ENCODE measurements around the gene METTL25.
A peak's percentile ranks its signal among the peaks of the same experiment; 100 is the strongest.

Gene METTL25

DNA sequence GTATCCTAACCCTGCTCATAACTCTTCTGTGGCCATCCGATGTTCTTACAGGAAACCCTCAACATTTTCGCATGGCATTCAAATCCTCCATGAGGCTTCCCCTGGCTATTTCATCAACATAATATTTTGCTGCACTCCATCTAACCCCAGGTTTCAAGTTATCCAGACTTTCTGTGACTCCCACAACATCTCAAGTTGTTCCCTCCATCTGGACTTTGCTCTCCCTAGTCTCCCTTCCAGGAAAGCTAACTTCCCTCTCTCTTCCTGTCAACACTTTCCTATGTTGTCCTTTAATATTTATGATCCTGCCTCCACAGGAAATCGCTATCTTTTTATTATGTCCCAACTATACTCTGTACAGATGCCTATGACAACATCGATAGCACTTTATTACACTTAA, 146.1 kb downstream of the METTL25 start:
- DNase-seq (ENCODE audit: low read depth) = no peak
- TF ChIP-seq, protein P1, sequence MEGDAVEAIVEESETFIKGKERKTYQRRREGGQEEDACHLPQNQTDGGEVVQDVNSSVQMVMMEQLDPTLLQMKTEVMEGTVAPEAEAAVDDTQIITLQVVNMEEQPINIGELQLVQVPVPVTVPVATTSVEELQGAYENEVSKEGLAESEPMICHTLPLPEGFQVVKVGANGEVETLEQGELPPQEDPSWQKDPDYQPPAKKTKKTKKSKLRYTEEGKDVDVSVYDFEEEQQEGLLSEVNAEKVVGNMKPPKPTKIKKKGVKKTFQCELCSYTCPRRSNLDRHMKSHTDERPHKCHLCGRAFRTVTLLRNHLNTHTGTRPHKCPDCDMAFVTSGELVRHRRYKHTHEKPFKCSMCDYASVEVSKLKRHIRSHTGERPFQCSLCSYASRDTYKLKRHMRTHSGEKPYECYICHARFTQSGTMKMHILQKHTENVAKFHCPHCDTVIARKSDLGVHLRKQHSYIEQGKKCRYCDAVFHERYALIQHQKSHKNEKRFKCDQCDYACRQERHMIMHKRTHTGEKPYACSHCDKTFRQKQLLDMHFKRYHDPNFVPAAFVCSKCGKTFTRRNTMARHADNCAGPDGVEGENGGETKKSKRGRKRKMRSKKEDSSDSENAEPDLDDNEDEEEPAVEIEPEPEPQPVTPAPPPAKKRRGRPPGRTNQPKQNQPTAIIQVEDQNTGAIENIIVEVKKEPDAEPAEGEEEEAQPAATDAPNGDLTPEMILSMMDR (IDR thresholded peaks at IDR 0.05; ENCODE audit: insufficient read depth, low read depth, low read length, missing control alignments) = no peak
- no peak overlapping the region for H3K4me3 ChIP-seq (ENCODE audit: low read depth, low read length)

DNA sequence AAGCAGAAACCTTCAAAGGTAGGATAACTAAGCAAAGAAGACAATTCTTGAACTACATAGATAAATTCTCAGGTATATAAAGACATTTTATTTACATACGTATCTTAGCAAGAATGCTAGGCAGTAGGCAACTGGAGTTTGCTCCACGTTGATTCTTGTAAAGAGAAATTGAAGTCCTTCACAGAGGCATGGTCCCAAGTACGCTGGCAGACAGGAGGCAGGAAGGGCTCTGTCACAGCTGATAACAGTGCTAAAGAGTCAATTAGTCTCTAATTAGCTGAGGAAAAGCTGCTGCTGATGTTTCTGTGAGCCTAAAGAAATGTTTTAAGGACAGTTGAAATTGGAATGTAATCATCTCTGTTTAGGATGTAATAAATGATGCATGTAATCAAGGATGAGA, 146.8 kb downstream of the METTL25 start:
- TF ChIP-seq, protein P1 (IDR thresholded peaks at IDR 0.05; ENCODE audit: insufficient read depth, low read depth, low read length, missing control alignments) = no peak
- H3K4me3 ChIP-seq (ENCODE audit: low read depth, low read length) = no peak overlapping the region
- DNase-seq (ENCODE audit: low read depth) = no peak

DNA sequence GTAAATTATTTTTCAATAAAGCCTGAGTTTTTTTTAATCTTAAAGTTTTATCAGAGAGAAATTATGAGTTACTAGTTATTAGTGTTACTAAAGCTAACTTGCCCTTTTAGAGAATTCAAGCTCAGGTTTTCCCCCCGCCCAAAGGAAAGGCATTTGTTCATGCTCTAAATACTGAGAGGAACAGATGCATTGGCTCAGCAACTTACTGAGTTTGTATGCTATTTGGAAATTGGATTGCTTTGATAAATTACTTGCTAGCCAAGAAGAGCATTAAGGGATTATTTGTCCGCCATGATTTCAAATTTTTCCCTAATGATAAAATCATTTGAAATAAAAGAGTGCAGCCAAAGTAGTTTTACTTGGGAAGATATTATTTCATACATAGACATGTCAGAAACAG, 149.4 kb downstream of the METTL25 start:
- TF ChIP-seq, protein P1 (IDR thresholded peaks at IDR 0.05; ENCODE audit: insufficient read depth, low read depth, low read length, missing control alignments) = no peak
- DNase-seq (ENCODE audit: low read depth) = no peak
- no peak overlapping the region for H3K4me3 ChIP-seq (ENCODE audit: low read depth, low read length)

DNA sequence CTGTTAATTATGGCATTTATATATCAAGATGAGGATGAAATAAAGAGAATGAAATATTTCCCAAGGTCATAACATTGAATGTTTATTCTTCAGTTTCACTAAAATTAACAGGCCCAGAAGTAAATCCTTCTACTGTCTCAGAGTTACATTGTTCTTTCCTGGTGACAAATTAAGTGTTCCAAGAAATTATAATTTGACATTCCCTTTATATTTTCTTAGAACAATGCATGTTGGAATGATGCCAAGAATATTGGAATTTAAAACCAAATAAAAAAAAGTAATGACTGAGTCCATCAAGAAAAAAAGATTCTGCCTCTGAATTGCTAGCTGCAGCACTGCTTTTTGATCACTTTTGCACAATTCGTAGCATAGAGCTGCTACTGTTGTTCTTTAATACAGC, 152.1 kb downstream of the METTL25 start:
- TF ChIP-seq, protein P1 (IDR thresholded peaks at IDR 0.05; ENCODE audit: insufficient read depth, low read depth, low read length, missing control alignments) = no peak
- H3K4me3 ChIP-seq (ENCODE audit: low read depth, low read length) = no peak overlapping the region
- no peak for DNase-seq (ENCODE audit: low read depth)

DNA sequence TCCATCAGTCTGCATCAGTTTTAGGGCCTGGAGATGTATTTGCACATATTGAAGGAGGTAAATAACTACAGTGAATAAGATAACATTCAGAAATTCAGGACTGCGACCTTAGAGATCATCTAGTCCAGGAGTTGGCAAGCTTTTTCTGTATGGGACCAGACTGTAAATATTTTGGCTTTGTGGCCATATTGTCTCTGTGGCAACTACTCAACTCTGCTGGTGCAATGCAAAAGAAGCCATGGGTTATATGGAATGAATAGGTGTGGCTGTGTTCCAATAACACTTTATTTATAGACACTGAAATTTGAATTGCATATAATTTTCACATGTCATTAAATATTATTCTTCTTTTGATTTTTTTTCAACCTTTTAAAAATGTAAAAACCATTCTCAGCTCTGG, 156.6 kb downstream of the METTL25 start:
- no peak overlapping the region for H3K4me3 ChIP-seq (ENCODE audit: low read depth, low read length)
- no peak for DNase-seq (ENCODE audit: low read depth)
- TF ChIP-seq, protein P1 (IDR thresholded peaks at IDR 0.05; ENCODE audit: insufficient read depth, low read depth, low read length, missing control alignments) = no peak

DNA sequence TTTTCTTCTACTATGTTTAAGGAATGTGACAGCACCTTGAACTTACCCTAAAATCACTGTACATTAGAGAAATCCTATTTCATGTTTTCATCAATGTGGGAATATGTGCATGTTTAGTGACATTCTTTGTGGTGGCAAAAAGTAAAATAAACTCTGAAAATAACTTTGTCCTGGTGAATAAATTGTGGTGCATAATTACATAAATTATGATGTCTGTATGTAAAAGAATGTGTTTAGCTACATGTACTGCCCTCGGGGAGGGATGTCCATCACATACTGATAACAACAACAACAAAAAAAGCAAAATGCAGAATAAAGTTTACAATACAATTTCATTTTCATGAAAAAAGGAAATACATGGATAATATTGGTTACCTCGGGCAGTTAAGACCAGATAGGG, 157.3 kb downstream of the METTL25 start:
- TF ChIP-seq, protein P1 (IDR thresholded peaks at IDR 0.05; ENCODE audit: insufficient read depth, low read depth, low read length, missing control alignments) = no peak
- H3K4me3 ChIP-seq (ENCODE audit: low read depth, low read length) = no peak overlapping the region
- no peak for DNase-seq (ENCODE audit: low read depth)

DNA sequence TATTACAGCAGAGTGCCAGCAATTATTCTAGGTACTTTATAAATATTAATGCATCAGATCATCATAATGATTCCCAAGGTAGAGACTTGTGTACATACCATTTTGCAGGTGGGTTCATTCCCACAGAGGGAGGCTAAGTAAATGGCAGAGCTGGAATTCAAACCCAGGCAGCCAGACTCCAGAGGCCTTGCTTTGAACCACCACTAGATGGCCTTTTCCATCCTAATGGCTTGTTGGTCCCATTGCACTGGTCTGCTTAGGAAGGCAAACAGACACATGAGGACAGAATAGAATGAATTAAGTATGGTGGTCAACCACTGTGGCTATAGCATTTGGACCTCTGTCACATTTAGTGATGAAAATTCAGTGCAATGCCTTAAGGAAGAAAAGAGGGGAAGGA, 158.7 kb downstream of the METTL25 start:
- peak; percentile 43 for DNase-seq (ENCODE audit: low read depth)
- no peak overlapping the region for H3K4me3 ChIP-seq (ENCODE audit: low read depth, low read length)
- TF ChIP-seq, protein P1 (IDR thresholded peaks at IDR 0.05; ENCODE audit: insufficient read depth, low read depth, low read length, missing control alignments) = peak; percentile 66
